ENCODE results near the gene PSMD5. TPM values are rescaled to one million over a fixed set of nuclear protein-coding genes. Genes with fewer than 3 reads are reported as not detected.

The PSMD5 gene
- polyA plus RNA-seq: 11.1 and 11.7 TPM in 2 replicates
- polyA minus RNA-seq: 15.3 and 16.7 TPM in 2 replicates

DNA sequence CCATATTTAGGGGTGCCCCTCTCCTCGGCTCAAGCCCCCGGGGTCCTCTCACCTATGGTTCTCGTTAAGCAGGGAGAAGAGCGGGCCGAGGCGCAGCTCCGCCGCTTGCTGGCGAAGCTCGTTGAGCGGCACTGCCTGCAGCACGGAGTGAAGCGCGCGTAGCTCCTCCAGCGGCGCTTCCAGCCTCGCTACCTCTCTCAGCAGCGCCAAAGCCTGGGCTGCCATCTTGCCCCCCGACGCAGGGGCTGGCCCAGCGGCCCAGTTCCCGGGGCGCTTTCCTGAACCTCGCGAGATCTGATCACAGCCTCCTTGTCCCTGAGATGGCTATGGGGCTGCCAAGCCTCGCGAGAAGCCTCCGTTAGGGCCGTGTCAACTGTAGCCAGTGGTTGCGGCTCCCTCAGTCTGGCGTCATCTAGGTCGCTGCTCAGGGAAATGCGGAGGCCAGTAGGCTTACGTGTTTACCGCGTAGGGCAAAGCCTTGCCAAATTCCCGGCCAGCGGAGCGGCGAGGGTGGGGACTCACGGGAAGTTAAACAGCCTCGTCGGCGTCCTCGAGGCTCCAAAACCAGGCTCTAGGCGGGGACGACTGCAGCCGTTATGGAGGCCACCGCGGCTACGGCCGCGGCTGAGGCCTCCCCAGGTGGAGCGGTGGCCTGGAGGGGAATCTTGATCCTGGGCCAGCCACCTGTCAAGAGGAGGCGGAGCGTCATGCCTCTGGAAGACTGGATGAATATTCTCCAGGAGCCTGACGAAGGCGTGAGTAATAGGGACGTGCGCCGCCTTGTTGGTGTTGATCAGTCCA is at the start of gene PSMD5:
Gene PSMD5, minus strand, starts transcription at position 238 of the 801 bp plus-strand sequence. Its CDS starts 13 bp downstream, at position 225.
- Histone ChIP-seq H4K20me1 (ENCODE audit: insufficient read depth) (no peaks in the 10 kb centered on the region), H3K9me3 (ENCODE audit: low read length) (no peaks in the 10 kb centered on the region), H3F3A (ENCODE audit: insufficient read depth, low read length, poor library complexity, severe bottlenecking) (no peaks in the 10 kb centered on the region), H3K9ac (ENCODE audit: low read length) (peak within 1 kb of the TSS; percentile 90), H3K4me2 (ENCODE audit: low read length) (peak within 1 kb of the TSS; percentile 48), H3K27ac (ENCODE audit: low read length) (peak within 1 kb of the TSS; percentile 90), H3K9me2 (ENCODE audit: insufficient read depth, low read length) (no peaks in the 10 kb centered on the region), H3K79me2 (replicated peaks; ENCODE audit: insufficient read depth, low read length) (peaks cover 13% of the 10 kb centered on the region), H2AFZ (ENCODE audit: low read depth, low read length) (peak within 1 kb of the TSS; percentile 92), H3K4me3 (ENCODE audit: low read length) (peak within 1 kb of the TSS; percentile 74), H3K27me3 (ENCODE audit: insufficient read depth, low read depth, low read length) (no peaks in the 10 kb centered on the region), H3K36me3 (ENCODE audit: insufficient read depth, low read length) (no peaks in the 10 kb centered on the region)
- TF ChIP-seq TAF1 (IDR thresholded peaks at IDR 0.05; ENCODE audit: low read depth) (peak; percentile 86), POLR2AphosphoS5 (IDR thresholded peaks at IDR 0.05) (peak; percentile 84), EP300 (conservative IDR thresholded peaks at IDR 0.05; ENCODE audit: poor library complexity, severe bottlenecking) (peak; percentile 49), SMC3 (conservative IDR thresholded peaks at IDR 0.05; ENCODE audit: poor library complexity) (peak; percentile 35), EZH2 (IDR thresholded peaks at IDR 0.05; ENCODE audit: borderline replicate concordance, insufficient read depth, low read length, poor library complexity, severe bottlenecking) (no peak), MXI1 (conservative IDR thresholded peaks at IDR 0.05; ENCODE audit: poor library complexity, severe bottlenecking) (peak; percentile 45), RAD21 (conservative IDR thresholded peaks at IDR 0.05) (peak; percentile 13)
- TF ChIP-seq, protein P1, sequence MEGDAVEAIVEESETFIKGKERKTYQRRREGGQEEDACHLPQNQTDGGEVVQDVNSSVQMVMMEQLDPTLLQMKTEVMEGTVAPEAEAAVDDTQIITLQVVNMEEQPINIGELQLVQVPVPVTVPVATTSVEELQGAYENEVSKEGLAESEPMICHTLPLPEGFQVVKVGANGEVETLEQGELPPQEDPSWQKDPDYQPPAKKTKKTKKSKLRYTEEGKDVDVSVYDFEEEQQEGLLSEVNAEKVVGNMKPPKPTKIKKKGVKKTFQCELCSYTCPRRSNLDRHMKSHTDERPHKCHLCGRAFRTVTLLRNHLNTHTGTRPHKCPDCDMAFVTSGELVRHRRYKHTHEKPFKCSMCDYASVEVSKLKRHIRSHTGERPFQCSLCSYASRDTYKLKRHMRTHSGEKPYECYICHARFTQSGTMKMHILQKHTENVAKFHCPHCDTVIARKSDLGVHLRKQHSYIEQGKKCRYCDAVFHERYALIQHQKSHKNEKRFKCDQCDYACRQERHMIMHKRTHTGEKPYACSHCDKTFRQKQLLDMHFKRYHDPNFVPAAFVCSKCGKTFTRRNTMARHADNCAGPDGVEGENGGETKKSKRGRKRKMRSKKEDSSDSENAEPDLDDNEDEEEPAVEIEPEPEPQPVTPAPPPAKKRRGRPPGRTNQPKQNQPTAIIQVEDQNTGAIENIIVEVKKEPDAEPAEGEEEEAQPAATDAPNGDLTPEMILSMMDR (IDR thresholded peaks at IDR 0.05; ENCODE audit: poor library complexity, severe bottlenecking): peak; percentile 37
- TF ChIP-seq, protein P2, sequence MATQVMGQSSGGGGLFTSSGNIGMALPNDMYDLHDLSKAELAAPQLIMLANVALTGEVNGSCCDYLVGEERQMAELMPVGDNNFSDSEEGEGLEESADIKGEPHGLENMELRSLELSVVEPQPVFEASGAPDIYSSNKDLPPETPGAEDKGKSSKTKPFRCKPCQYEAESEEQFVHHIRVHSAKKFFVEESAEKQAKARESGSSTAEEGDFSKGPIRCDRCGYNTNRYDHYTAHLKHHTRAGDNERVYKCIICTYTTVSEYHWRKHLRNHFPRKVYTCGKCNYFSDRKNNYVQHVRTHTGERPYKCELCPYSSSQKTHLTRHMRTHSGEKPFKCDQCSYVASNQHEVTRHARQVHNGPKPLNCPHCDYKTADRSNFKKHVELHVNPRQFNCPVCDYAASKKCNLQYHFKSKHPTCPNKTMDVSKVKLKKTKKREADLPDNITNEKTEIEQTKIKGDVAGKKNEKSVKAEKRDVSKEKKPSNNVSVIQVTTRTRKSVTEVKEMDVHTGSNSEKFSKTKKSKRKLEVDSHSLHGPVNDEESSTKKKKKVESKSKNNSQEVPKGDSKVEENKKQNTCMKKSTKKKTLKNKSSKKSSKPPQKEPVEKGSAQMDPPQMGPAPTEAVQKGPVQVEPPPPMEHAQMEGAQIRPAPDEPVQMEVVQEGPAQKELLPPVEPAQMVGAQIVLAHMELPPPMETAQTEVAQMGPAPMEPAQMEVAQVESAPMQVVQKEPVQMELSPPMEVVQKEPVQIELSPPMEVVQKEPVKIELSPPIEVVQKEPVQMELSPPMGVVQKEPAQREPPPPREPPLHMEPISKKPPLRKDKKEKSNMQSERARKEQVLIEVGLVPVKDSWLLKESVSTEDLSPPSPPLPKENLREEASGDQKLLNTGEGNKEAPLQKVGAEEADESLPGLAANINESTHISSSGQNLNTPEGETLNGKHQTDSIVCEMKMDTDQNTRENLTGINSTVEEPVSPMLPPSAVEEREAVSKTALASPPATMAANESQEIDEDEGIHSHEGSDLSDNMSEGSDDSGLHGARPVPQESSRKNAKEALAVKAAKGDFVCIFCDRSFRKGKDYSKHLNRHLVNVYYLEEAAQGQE (IDR thresholded peaks at IDR 0.05; ENCODE audit: borderline replicate concordance): peak; percentile 48

DNA sequence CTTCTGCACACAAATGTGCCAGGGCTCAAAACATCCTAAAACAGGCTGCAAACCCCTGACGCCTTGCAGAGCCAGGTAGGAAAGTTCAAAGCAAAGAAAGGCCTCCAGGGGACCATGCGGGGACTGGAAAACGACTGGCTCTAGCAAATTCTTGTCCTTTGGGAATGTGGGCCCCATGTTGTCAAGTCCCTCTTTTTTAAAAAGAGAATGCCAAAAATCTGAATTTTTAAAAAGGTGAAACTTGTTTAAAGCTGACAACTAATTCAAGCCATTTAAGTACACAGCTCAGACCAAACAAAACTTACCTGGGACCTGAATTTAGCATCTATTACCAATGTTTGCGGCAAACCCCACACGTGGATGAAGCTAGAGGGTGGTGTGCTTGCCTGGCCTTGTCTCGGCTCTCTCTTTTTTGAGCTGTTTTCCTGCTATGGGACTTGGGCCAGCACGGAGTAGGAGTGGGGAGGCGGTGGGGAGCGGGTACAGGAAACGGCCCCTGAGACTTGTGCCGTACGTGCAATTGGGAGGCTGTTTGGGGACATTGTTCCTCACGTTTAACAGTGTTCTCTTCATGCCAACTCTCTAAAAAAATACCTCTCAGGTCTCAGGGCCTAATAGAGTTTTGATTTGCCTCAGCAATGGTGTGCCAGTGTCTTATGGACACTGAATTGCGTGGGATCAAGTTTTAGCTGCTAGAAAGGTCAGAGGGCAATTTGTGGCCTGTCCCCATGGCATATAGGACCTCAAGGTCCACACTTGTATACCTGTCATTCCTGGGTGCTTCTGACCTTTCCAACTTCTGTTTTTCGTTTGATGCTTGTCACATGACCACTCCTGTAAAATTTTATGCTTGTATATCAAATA is 49.4 kb upstream of the PSMD5 start:
- TF ChIP-seq, protein P2 (IDR thresholded peaks at IDR 0.05; ENCODE audit: borderline replicate concordance): no peak
- no peak for TF ChIP-seq RAD21 (conservative IDR thresholded peaks at IDR 0.05)
- no peak for TF ChIP-seq TAF1 (IDR thresholded peaks at IDR 0.05; ENCODE audit: low read depth)
- TF ChIP-seq POLR2AphosphoS5 (IDR thresholded peaks at IDR 0.05): no peak
- TF ChIP-seq EZH2 (IDR thresholded peaks at IDR 0.05; ENCODE audit: borderline replicate concordance, insufficient read depth, low read length, poor library complexity, severe bottlenecking): no peak
- TF ChIP-seq MXI1 (conservative IDR thresholded peaks at IDR 0.05; ENCODE audit: poor library complexity, severe bottlenecking): no peak
- no peak for TF ChIP-seq EP300 (conservative IDR thresholded peaks at IDR 0.05; ENCODE audit: poor library complexity, severe bottlenecking)
- no peak for TF ChIP-seq SMC3 (conservative IDR thresholded peaks at IDR 0.05; ENCODE audit: poor library complexity)
- TF ChIP-seq, protein P1 (IDR thresholded peaks at IDR 0.05; ENCODE audit: poor library complexity, severe bottlenecking): no peak
- H3K4me2 ChIP-seq (ENCODE audit: low read length): no peak overlapping the region
- H3K27me3 ChIP-seq (ENCODE audit: insufficient read depth, low read depth, low read length): no peaks in the 10 kb centered on the region

More for the DNA sequence above, 49.4 kb upstream of the PSMD5 start:
- Histone ChIP-seq H3F3A (ENCODE audit: insufficient read depth, low read length, poor library complexity, severe bottlenecking) (no peaks in the 10 kb centered on the region), H3K9ac (ENCODE audit: low read length) (no peak overlapping the region), H4K20me1 (ENCODE audit: insufficient read depth) (no peaks in the 10 kb centered on the region), H3K79me2 (replicated peaks; ENCODE audit: insufficient read depth, low read length) (no peaks in the 10 kb centered on the region), H3K9me3 (ENCODE audit: low read length) (no peaks in the 10 kb centered on the region), H3K4me3 (ENCODE audit: low read length) (no peak overlapping the region), H3K36me3 (ENCODE audit: insufficient read depth, low read length) (no peaks in the 10 kb centered on the region), H2AFZ (ENCODE audit: low read depth, low read length) (no peak overlapping the region), H3K27ac (ENCODE audit: low read length) (no peak overlapping the region), H3K9me2 (ENCODE audit: insufficient read depth, low read length) (no peaks in the 10 kb centered on the region)
